ENCODE data around the gene UBE2K.
"Not testable (repeated sequence)": the region's sequence is repeated elsewhere in the genome, so short reads cannot be mapped to it uniquely, and the experiment has no call there.

Gene UBE2K

DNA sequence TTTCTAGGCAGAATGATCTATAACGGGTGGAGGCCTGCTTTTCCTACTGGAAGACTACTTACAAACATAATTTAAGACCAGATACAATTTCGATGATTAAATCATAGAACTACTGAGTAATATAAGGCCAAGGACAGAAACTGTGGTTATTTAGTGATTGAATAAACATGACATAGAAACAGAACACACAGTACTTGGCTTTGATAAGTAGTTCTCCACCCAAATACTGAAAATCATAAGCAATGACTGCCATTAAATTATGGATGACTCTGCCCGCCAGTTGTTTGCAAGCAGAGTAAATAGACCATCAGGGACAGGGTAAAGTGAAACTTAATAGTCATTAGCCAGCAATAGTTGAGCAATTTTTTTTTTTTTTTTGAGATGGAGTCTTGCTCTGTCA is 42.1 kb upstream of the UBE2K start:
- Histone ChIP-seq H3K4me1 (no peaks in the 10 kb centered on the region), H3K27me3 (no peaks in the 10 kb centered on the region), H3K4me3 (ENCODE audit: low read depth, low read length) (no peak overlapping the region), H3K36me3 (no peaks in the 10 kb centered on the region), H3K9me3 (no peaks in the 10 kb centered on the region)
- DNase-seq: no peak
- TF ChIP-seq, protein P1, sequence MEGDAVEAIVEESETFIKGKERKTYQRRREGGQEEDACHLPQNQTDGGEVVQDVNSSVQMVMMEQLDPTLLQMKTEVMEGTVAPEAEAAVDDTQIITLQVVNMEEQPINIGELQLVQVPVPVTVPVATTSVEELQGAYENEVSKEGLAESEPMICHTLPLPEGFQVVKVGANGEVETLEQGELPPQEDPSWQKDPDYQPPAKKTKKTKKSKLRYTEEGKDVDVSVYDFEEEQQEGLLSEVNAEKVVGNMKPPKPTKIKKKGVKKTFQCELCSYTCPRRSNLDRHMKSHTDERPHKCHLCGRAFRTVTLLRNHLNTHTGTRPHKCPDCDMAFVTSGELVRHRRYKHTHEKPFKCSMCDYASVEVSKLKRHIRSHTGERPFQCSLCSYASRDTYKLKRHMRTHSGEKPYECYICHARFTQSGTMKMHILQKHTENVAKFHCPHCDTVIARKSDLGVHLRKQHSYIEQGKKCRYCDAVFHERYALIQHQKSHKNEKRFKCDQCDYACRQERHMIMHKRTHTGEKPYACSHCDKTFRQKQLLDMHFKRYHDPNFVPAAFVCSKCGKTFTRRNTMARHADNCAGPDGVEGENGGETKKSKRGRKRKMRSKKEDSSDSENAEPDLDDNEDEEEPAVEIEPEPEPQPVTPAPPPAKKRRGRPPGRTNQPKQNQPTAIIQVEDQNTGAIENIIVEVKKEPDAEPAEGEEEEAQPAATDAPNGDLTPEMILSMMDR (IDR thresholded peaks at IDR 0.05; ENCODE audit: low read depth, low read length): no peak

GRCh38 chr4:39656638-39657037 is 41.3 kb upstream of the UBE2K start:
- not testable (repeated sequence) for H3K9me3 ChIP-seq; H3K36me3 ChIP-seq; DNase-seq; H3K4me3 ChIP-seq (ENCODE audit: low read depth, low read length); H3K4me1 ChIP-seq; H3K27me3 ChIP-seq

GRCh38 chr4:39657465-39657864 is 40.5 kb upstream of the UBE2K start:
- no peaks in the 10 kb centered on the region for H3K9me3 ChIP-seq
- DNase-seq: no peak
- TF ChIP-seq, protein P1 (IDR thresholded peaks at IDR 0.05; ENCODE audit: low read depth, low read length): no peak
- H3K27me3 ChIP-seq: no peaks in the 10 kb centered on the region
- H3K4me3 ChIP-seq (ENCODE audit: low read depth, low read length): no peak overlapping the region
- no peaks in the 10 kb centered on the region for H3K4me1 ChIP-seq
- no peaks in the 10 kb centered on the region for H3K36me3 ChIP-seq

GRCh38 chr4:39658756-39659155 is 39.2 kb upstream of the UBE2K start:
- TF ChIP-seq, protein P1 (IDR thresholded peaks at IDR 0.05; ENCODE audit: low read depth, low read length): no peak
- Histone ChIP-seq H3K27me3 (no peaks in the 10 kb centered on the region), H3K9me3 (no peaks in the 10 kb centered on the region), H3K4me3 (ENCODE audit: low read depth, low read length) (no peak overlapping the region), H3K4me1 (no peaks in the 10 kb centered on the region), H3K36me3 (no peaks in the 10 kb centered on the region)
- DNase-seq: no peak

DNA sequence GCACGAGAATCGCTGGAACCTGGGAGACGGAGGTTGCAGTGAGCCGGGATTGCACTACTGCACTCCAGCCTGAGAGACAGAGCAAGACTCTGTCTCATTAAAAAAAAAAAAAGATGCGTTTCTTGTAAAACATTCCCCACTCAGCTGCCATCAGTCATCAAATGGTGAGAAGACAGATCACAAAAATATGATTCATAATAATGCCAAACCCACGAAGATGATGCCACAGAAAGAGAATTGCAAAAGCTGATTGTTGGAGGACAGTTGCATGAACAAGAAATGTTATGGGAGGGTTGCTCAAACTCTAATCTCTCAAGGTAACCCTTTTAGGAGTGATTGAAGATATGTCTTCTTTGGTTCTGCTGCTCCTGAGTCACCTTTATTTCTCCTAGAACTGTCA is 37.9 kb upstream of the UBE2K start:
- no peak overlapping the region for H3K4me3 ChIP-seq (ENCODE audit: low read depth, low read length)
- no peaks in the 10 kb centered on the region for H3K4me1 ChIP-seq
- no peaks in the 10 kb centered on the region for H3K9me3 ChIP-seq
- no peaks in the 10 kb centered on the region for H3K36me3 ChIP-seq
- TF ChIP-seq, protein P1 (IDR thresholded peaks at IDR 0.05; ENCODE audit: low read depth, low read length): no peak
- H3K27me3 ChIP-seq: no peaks in the 10 kb centered on the region
- no peak for DNase-seq

DNA sequence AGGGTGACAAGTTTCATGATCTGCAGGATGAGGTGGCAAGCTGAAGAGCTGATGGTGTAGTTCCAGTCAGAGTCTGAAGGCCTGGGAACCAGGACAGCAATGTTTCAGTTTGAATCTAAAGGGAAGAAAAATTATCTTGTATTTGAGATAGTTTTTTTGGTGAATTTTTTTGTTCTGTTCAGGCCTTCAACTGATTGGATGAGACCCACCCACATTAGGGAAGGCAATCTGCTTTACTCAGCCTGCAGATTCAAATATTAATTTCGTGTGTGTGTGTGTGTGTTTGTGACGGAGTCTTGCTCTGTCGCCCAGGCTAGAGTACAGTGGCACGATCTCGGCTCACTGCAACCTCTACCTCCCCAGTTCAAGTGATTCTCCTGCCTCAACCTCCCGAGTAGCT is 37.2 kb upstream of the UBE2K start:
- no peak overlapping the region for H3K4me3 ChIP-seq (ENCODE audit: low read depth, low read length)
- no peaks in the 10 kb centered on the region for H3K4me1 ChIP-seq
- no peaks in the 10 kb centered on the region for H3K36me3 ChIP-seq
- no peak for DNase-seq
- TF ChIP-seq, protein P1 (IDR thresholded peaks at IDR 0.05; ENCODE audit: low read depth, low read length): no peak
- H3K27me3 ChIP-seq: no peaks in the 10 kb centered on the region
- H3K9me3 ChIP-seq: no peaks in the 10 kb centered on the region

GRCh38 chr4:39662683-39663082 is 35.3 kb upstream of the UBE2K start:
- Histone ChIP-seq H3K4me1 (no peaks in the 10 kb centered on the region), H3K36me3 (no peaks in the 10 kb centered on the region), H3K4me3 (ENCODE audit: low read depth, low read length) (no peak overlapping the region), H3K27me3 (no peaks in the 10 kb centered on the region), H3K9me3 (no peaks in the 10 kb centered on the region)
- DNase-seq: no peak
- TF ChIP-seq, protein P1 (IDR thresholded peaks at IDR 0.05; ENCODE audit: low read depth, low read length): no peak
